PC-3 (cell line): ENCODE measurements around the gene CELF1.

Experiments
- EZH2 ChIP-seq: fragments of 300-600 bp; sonication (generic); IDR thresholded peaks from one replicate; pipeline ENCODE4 v1.6.1; 2017; ENCODE audit warnings: antibody characterized with exemption, mild to moderate bottlenecking, low read length; ENCODE audit not compliant: unreplicated experiment
- EZH2phosphoT487 ChIP-seq: fragments of 300-600 bp; sonication (generic); IDR thresholded peaks from 2 replicates; pipeline ENCODE4 v1.6.1; 2018; ENCODE audit warnings: mild to moderate bottlenecking, antibody characterized with exemption, low read length, borderline replicate concordance
- TF ChIP-seq, protein P1 (sequence below): fragments of 300-600 bp; sonication (generic); conservative IDR thresholded peaks from 2 replicates; pipeline ENCODE4 v1.5.1; 2017; ENCODE audit warnings: antibody characterized with exemption, low read depth, mild to moderate bottlenecking, low read length

DNA sequence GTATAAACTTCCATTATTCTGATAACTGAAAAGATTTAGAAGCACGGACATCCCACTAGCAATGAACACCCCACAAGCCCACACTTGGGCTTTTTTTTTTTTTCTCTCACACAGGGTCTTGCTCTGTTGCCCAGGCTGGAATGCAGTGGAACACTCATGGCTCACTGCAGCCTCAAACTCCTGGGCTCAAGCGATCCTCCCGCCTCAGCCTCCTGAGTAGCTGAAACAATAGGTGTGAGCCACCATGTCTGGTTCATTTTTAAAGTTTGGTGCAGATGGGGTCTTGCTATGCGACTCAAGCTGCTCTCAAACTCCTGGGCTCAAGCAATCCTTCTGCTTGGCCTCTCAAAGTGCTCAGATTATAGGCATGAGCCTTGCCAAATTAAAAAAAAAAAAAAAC, 107.1 kb downstream of the CELF1 start:
- TF ChIP-seq, protein P1, sequence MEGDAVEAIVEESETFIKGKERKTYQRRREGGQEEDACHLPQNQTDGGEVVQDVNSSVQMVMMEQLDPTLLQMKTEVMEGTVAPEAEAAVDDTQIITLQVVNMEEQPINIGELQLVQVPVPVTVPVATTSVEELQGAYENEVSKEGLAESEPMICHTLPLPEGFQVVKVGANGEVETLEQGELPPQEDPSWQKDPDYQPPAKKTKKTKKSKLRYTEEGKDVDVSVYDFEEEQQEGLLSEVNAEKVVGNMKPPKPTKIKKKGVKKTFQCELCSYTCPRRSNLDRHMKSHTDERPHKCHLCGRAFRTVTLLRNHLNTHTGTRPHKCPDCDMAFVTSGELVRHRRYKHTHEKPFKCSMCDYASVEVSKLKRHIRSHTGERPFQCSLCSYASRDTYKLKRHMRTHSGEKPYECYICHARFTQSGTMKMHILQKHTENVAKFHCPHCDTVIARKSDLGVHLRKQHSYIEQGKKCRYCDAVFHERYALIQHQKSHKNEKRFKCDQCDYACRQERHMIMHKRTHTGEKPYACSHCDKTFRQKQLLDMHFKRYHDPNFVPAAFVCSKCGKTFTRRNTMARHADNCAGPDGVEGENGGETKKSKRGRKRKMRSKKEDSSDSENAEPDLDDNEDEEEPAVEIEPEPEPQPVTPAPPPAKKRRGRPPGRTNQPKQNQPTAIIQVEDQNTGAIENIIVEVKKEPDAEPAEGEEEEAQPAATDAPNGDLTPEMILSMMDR: no peak
- TF ChIP-seq EZH2phosphoT487 (no peak), EZH2 (no peak)
